ENCODE results near the gene RAPGEF2. TPM values are rescaled to one million over a fixed set of nuclear protein-coding genes. Genes with fewer than 3 reads are reported as not detected.

Gene RAPGEF2
- total RNA-seq, 1 experiment from 2014 or later: 29.8 TPM

- Histone ChIP-seq H3K9me2 (ENCODE audit: insufficient read depth) (no peaks in the 10 kb centered on the region), H3K79me2 (ENCODE audit: low read depth) (no peaks in the 10 kb centered on the region), H3K4me3 (no peak overlapping the region), H3K36me3 (ENCODE audit: low read depth) (no peaks in the 10 kb centered on the region), H3K9me3 (ENCODE audit: insufficient read depth, low read depth) (no peaks in the 10 kb centered on the region), H3F3A (ENCODE audit: insufficient read depth, low read depth) (no peaks in the 10 kb centered on the region), H3K27ac (no peak overlapping the region), H3K4me2 (no peak overlapping the region), H3K27me3 (ENCODE audit: insufficient read depth, low read depth) (no peaks in the 10 kb centered on the region), H3K4me1 (replicated peaks; ENCODE audit: insufficient read depth) (no peaks in the 10 kb centered on the region), H2AFZ (no peak overlapping the region), H4K20me1 (ENCODE audit: insufficient read depth) (no peaks in the 10 kb centered on the region)
- intact Hi-C loops (cut with micrococcal nuclease; ENCODE audit: unreplicated experiment): no loop called here
- DNase-seq: no peak
- CTCF ChIA-PET: no interaction called here
- POLR2A ChIA-PET (ENCODE audit: unreplicated experiment): interaction anchor here (0.7 kb wide), 1 partner anchor 109 kb away, joined by 3 read pairs; no protein-coding TSS in a partner anchor
- BruUV-seq (replicated peaks): no TSS peak
- TF ChIP-seq EZH2 (IDR thresholded peaks at IDR 0.05; ENCODE audit: low read depth): no peak
- TF ChIP-seq CTCF (conservative IDR thresholded peaks at IDR 0.05): no peak
Measured at GRCh38 chr4:159258889-159259560, 156.1 kb downstream of the RAPGEF2 start.

- DNase-seq: no peak
- Histone ChIP-seq H3K36me3 (ENCODE audit: low read depth) (no peaks in the 10 kb centered on the region), H2AFZ (no peak overlapping the region), H3K4me2 (no peak overlapping the region), H3K9me3 (ENCODE audit: insufficient read depth, low read depth) (no peaks in the 10 kb centered on the region), H3K4me3 (no peak overlapping the region), H3K27ac (no peak overlapping the region), H3F3A (ENCODE audit: insufficient read depth, low read depth) (no peaks in the 10 kb centered on the region), H3K4me1 (replicated peaks; ENCODE audit: insufficient read depth) (no peaks in the 10 kb centered on the region), H3K9me2 (ENCODE audit: insufficient read depth) (no peaks in the 10 kb centered on the region), H3K27me3 (ENCODE audit: insufficient read depth, low read depth) (no peaks in the 10 kb centered on the region), H3K79me2 (ENCODE audit: low read depth) (no peaks in the 10 kb centered on the region), H4K20me1 (ENCODE audit: insufficient read depth) (no peaks in the 10 kb centered on the region)
- POLR2A ChIA-PET (ENCODE audit: unreplicated experiment): no interaction called here
- CTCF ChIA-PET: no interaction called here
- no TSS peak for BruUV-seq (replicated peaks)
- intact Hi-C loops (cut with micrococcal nuclease; ENCODE audit: unreplicated experiment): no loop called here
- TF ChIP-seq CTCF (conservative IDR thresholded peaks at IDR 0.05) (no peak), EZH2 (IDR thresholded peaks at IDR 0.05; ENCODE audit: low read depth) (no peak)
Measured at GRCh38 chr4:159264057-159264456, 161.2 kb downstream of the RAPGEF2 start.

- Histone ChIP-seq H2AFZ (no peak overlapping the region), H3K4me2 (no peak overlapping the region), H3K36me3 (ENCODE audit: low read depth) (no peaks in the 10 kb centered on the region), H3K79me2 (ENCODE audit: low read depth) (no peaks in the 10 kb centered on the region), H3K27ac (no peak overlapping the region), H3F3A (ENCODE audit: insufficient read depth, low read depth) (no peaks in the 10 kb centered on the region), H3K27me3 (ENCODE audit: insufficient read depth, low read depth) (no peaks in the 10 kb centered on the region), H3K9me3 (ENCODE audit: insufficient read depth, low read depth) (no peaks in the 10 kb centered on the region), H4K20me1 (ENCODE audit: insufficient read depth) (no peaks in the 10 kb centered on the region), H3K4me3 (no peak overlapping the region), H3K9me2 (ENCODE audit: insufficient read depth) (no peaks in the 10 kb centered on the region), H3K4me1 (replicated peaks; ENCODE audit: insufficient read depth) (0 out of 2 replicates have a peak, but pooled peaks cover under 1% of the 10 kb centered on the region)
- BruUV-seq (replicated peaks): no TSS peak
- intact Hi-C loops (cut with micrococcal nuclease; ENCODE audit: unreplicated experiment): no loop called here
- POLR2A ChIA-PET (ENCODE audit: unreplicated experiment): no interaction called here
- TF ChIP-seq EZH2 (IDR thresholded peaks at IDR 0.05; ENCODE audit: low read depth) (no peak), CTCF (conservative IDR thresholded peaks at IDR 0.05) (no peak)
- CTCF ChIA-PET: interaction anchor here (0.6 kb wide), 1 partner anchor 1915 kb away, joined by 4 read pairs; no protein-coding TSS in a partner anchor
- DNase-seq: no peak
Measured at GRCh38 chr4:159266981-159267868, 164.3 kb downstream of the RAPGEF2 start.

All from PC-9 (cell line).